Measurements from ENCODE around the gene OR2Z1.

The OR2Z1 gene

GRCh38 chr19:8721334-8721733, at the start of gene OR2Z1:
Gene OR2Z1, plus strand, starts transcription at chr19:8721634. Its CDS starts 9,395 bp downstream, at chr19:8731029.
- DNase-seq, result no peak

GRCh38 chr19:8673276-8673891, 48.0 kb upstream of the OR2Z1 start:
- no peak for DNase-seq

- no peak for DNase-seq
Observed at GRCh38 chr19:8675066-8675465, 46.4 kb upstream of the OR2Z1 start.

- DNase-seq, result no peak
Observed at GRCh38 chr19:8678244-8678807, 43.1 kb upstream of the OR2Z1 start.

- no peak for DNase-seq
Observed at GRCh38 chr19:8680676-8681344, 40.6 kb upstream of the OR2Z1 start.

GRCh38 chr19:8681345-8682029, 39.9 kb upstream of the OR2Z1 start:
- DNase-seq, result no peak

- DNase-seq, result no peak
Observed at GRCh38 chr19:8682472-8682871, 39.0 kb upstream of the OR2Z1 start.

- DNase-seq, result no peak
Observed at GRCh38 chr19:8682931-8683330, 38.5 kb upstream of the OR2Z1 start.

- DNase-seq, result no peak
Observed at GRCh38 chr19:8684001-8684902, 37.2 kb upstream of the OR2Z1 start.

GRCh38 chr19:8686549-8686948, 34.9 kb upstream of the OR2Z1 start:
- no peak for DNase-seq

- DNase-seq, result no peak
Observed at GRCh38 chr19:8688930-8689329, 32.5 kb upstream of the OR2Z1 start.

GRCh38 chr19:8690753-8691539, 30.5 kb upstream of the OR2Z1 start:
- no peak for DNase-seq

GRCh38 chr19:8695501-8695900, 25.9 kb upstream of the OR2Z1 start:
- DNase-seq, result no peak

GRCh38 chr19:8695911-8696310, 25.5 kb upstream of the OR2Z1 start:
- no peak for DNase-seq

- no peak for DNase-seq
Observed at GRCh38 chr19:8696993-8697392, 24.4 kb upstream of the OR2Z1 start.

GRCh38 chr19:8697671-8698432, 23.6 kb upstream of the OR2Z1 start:
- peak; percentile 20 for DNase-seq

- no peak for DNase-seq
Observed at GRCh38 chr19:8698433-8699063, 22.9 kb upstream of the OR2Z1 start, which contains the start of gene ACTL9. Gene ACTL9, minus strand, starts transcription at chr19:8698795. Its CDS starts 94 bp downstream, at chr19:8698701.

GRCh38 chr19:8699908-8700307, 21.5 kb upstream of the OR2Z1 start:
- DNase-seq, result no peak

- DNase-seq, result no peak
Observed at GRCh38 chr19:8700956-8701355, 20.5 kb upstream of the OR2Z1 start.

- no peak for DNase-seq
Observed at GRCh38 chr19:8702350-8702749, 19.1 kb upstream of the OR2Z1 start.

GRCh38 chr19:8703223-8703622, 18.2 kb upstream of the OR2Z1 start:
- no peak for DNase-seq
